GM18951 (cell line): ENCODE data around the gene P2RX2.

Source experiments
- POLR2A ChIP-seq: IDR thresholded peaks from 4 replicates; pipeline ENCODE4 v1.6.1; 2011; ENCODE audit warnings: mild to moderate bottlenecking; ENCODE audit not compliant: insufficient read length, insufficient read depth; ENCODE audit errors: extremely low read depth
- in situ Hi-C: fragments of 300-500 bp; cut with MboI; formaldehyde crosslinking; loops from one replicate; pipeline ENCODE4 v1.12.0; 2022; ENCODE audit warnings: low sequenced_read_pairs, mixed read lengths, inconsistent platforms; ENCODE audit not compliant: unreplicated experiment

P2RX2 gene

GRCh38 chr12:132649226-132649945, 30.8 kb downstream of the P2RX2 start:
- TF ChIP-seq POLR2A = no peak
- in situ Hi-C loops = no loop called here

- in situ Hi-C loops = no loop called here
- no peak for TF ChIP-seq POLR2A
These were observed 33.0 kb downstream of the P2RX2 start for GRCh38 chr12:132651444-132652100.

GRCh38 chr12:132653567-132654290, 35.2 kb downstream of the P2RX2 start:
- in situ Hi-C loops = no loop called here

GRCh38 chr12:132657004-132657727, 38.6 kb downstream of the P2RX2 start:
- no peak for TF ChIP-seq POLR2A
- in situ Hi-C loops = no loop called here

More at GRCh38 chr12:132653567-132654290, 35.2 kb downstream of the P2RX2 start:
- no peak for TF ChIP-seq POLR2A

GRCh38 chr12:132658149-132658894, 39.7 kb downstream of the P2RX2 start:
- TF ChIP-seq POLR2A = no peak

GRCh38 chr12:132659146-132659545, 40.6 kb downstream of the P2RX2 start:
- in situ Hi-C loops = no loop called here

More at GRCh38 chr12:132658149-132658894, 39.7 kb downstream of the P2RX2 start:
- in situ Hi-C loops = no loop called here

GRCh38 chr12:132660052-132660451, 41.5 kb downstream of the P2RX2 start:
- in situ Hi-C loops = no loop called here

More at GRCh38 chr12:132659146-132659545, 40.6 kb downstream of the P2RX2 start:
- no peak for TF ChIP-seq POLR2A

GRCh38 chr12:132660996-132661395, 42.4 kb downstream of the P2RX2 start:
- TF ChIP-seq POLR2A = no peak
- in situ Hi-C loops = no loop called here

More at GRCh38 chr12:132660052-132660451, 41.5 kb downstream of the P2RX2 start:
- TF ChIP-seq POLR2A = no peak

- TF ChIP-seq POLR2A = no peak
- in situ Hi-C loops = no loop called here
These were observed 43.4 kb downstream of the P2RX2 start for GRCh38 chr12:132661972-132662371.

GRCh38 chr12:132662901-132663755, 44.6 kb downstream of the P2RX2 start:
- in situ Hi-C loops = no loop called here
- TF ChIP-seq POLR2A = no peak

GRCh38 chr12:132664206-132665148, 45.9 kb downstream of the P2RX2 start:
- no peak for TF ChIP-seq POLR2A
- in situ Hi-C loops = no loop called here

GRCh38 chr12:132665149-132665491, 46.5 kb downstream of the P2RX2 start:
- no peak for TF ChIP-seq POLR2A
- in situ Hi-C loops = no loop called here
